Thoracic aorta (tissue), 2 donors: ENCODE results near the gene CFAP20DC. TPM values are rescaled to one million over a fixed set of nuclear protein-coding genes. Genes with fewer than 3 reads are reported as not detected.

Experiments
- ATAC-seq: fragments of 150-250 bp; one replicate; pipeline ENCODE4 v1.8.0; 2017; ENCODE audit warnings: low read depth; ENCODE audit not compliant: insufficient number of reproducible peaks, low FRiP score
- DNase-seq: peaks from one replicate; pipeline ENCODE4 v3.0.0-alpha.2; 2020; ENCODE audit warnings: low spot score
- H3K27ac ChIP-seq, 2 donors: fragments of 200-600 bp; sonication (generic); 1 replicate in 1 of 2; 2 replicates in 1 of 2; pipeline ENCODE4 v1.5.1; 2016; ENCODE audit warnings: mild to moderate bottlenecking in 2 of 2, moderate library complexity in 2 of 2
- H3K27me3 ChIP-seq: fragments of 200-600 bp; sonication (generic); replicated peaks from 2 replicates; pipeline ENCODE4 v1.6.0; 2016; ENCODE audit warnings: mild to moderate bottlenecking; ENCODE audit not compliant: insufficient read depth
- H3K36me3 ChIP-seq: fragments of 200-600 bp; sonication (generic); one replicate; pipeline ENCODE4 v1.5.1; 2016
- H3K4me1 ChIP-seq, 2 donors: fragments of 200-600 bp; sonication (generic); 1 replicate in 1 of 2; 2 replicates in 1 of 2; pipeline versions ENCODE4 v1.5.1 to v1.6.0; 2016; ENCODE audit warnings: low read depth in 2 of 2, mild to moderate bottlenecking in 1 of 2; ENCODE audit not compliant: control insufficient read depth in 1 of 2
- H3K4me3 ChIP-seq: fragments of 200-600 bp; sonication (generic); 2 replicates; pipeline ENCODE4 v1.5.1; 2016; ENCODE audit warnings: mild to moderate bottlenecking
- H3K9me3 ChIP-seq: fragments of 200-600 bp; sonication (generic); 2 replicates; pipeline ENCODE4 v1.5.1; 2016
- total RNA-seq, 2 donors: library from RNA; depleted of rRNA; stranded (reverse); fragments of >200 nt; gene quantifications; one replicate each; pipeline versions ENCODE4 v1.1.0 to v1.2.3, GENCODE V29; 2016
- TF ChIP-seq, protein P1 (sequence below): fragments of 200-600 bp; sonication (generic); IDR thresholded peaks from one replicate; pipeline ENCODE4 v1.5.1; 2019; ENCODE audit warnings: antibody characterized with exemption

Gene CFAP20DC
- total RNA-seq, 2 donors from 2014 or later: not detected

DNA sequence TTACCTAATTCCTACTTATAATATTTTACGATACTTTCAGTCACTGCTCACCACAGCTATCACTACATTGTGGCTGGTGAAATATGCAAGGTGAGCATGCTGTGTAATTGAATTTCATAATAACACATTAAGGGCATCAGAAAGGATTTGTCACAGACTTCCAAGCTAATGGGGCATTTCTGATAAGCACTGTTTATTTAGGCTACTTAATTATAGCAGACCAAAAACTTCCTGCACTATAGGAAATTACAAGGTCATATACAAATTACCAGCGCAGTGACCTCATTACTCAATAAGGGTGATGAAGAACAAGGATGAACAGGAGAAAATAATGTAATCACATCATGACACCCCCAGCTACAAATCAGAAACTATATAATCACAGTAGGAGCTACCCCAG is 294.7 kb downstream of the CFAP20DC start:
- no peak for ATAC-seq
- TF ChIP-seq, protein P1, sequence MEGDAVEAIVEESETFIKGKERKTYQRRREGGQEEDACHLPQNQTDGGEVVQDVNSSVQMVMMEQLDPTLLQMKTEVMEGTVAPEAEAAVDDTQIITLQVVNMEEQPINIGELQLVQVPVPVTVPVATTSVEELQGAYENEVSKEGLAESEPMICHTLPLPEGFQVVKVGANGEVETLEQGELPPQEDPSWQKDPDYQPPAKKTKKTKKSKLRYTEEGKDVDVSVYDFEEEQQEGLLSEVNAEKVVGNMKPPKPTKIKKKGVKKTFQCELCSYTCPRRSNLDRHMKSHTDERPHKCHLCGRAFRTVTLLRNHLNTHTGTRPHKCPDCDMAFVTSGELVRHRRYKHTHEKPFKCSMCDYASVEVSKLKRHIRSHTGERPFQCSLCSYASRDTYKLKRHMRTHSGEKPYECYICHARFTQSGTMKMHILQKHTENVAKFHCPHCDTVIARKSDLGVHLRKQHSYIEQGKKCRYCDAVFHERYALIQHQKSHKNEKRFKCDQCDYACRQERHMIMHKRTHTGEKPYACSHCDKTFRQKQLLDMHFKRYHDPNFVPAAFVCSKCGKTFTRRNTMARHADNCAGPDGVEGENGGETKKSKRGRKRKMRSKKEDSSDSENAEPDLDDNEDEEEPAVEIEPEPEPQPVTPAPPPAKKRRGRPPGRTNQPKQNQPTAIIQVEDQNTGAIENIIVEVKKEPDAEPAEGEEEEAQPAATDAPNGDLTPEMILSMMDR: no peak
- no peaks in the 10 kb centered on the region for H3K27me3 ChIP-seq

DNA sequence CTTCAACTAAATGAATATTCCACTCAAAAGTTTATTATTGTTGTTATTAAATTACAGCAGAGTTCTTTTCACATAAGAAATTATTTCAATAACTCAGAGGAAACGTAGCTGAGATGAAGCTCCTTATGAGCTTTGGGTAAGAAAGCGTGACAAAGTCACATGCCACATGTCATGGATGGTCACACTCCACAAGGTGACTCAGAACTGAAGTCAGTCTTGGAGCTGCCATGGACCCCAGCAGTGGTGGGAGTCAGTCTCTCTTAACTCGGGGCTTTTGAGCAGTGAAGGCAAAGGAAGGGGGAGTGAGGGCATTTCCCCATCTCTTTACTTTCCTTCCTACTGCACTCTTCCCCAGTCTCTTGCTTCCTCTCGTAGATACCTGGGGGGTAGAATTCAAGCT is 295.8 kb downstream of the CFAP20DC start:
- Histone ChIP-seq H3K36me3 (no peaks in the 10 kb centered on the region), H3K4me1 (no peaks in the 10 kb centered on the region), H3K27ac (no peak overlapping the region), H3K4me3 (no peak overlapping the region), H3K9me3 (no peaks in the 10 kb centered on the region), H3K27me3 (no peaks in the 10 kb centered on the region)
- ATAC-seq: no peak
- TF ChIP-seq, protein P1: no peak
- no peak for DNase-seq

More for the DNA sequence above, 294.7 kb downstream of the CFAP20DC start:
- no peak for DNase-seq
- H3K27ac ChIP-seq: no peak overlapping the region
- H3K4me3 ChIP-seq: no peak overlapping the region
- no peaks in the 10 kb centered on the region for H3K4me1 ChIP-seq
- no peaks in the 10 kb centered on the region for H3K9me3 ChIP-seq
- H3K36me3 ChIP-seq: no peaks in the 10 kb centered on the region

DNA sequence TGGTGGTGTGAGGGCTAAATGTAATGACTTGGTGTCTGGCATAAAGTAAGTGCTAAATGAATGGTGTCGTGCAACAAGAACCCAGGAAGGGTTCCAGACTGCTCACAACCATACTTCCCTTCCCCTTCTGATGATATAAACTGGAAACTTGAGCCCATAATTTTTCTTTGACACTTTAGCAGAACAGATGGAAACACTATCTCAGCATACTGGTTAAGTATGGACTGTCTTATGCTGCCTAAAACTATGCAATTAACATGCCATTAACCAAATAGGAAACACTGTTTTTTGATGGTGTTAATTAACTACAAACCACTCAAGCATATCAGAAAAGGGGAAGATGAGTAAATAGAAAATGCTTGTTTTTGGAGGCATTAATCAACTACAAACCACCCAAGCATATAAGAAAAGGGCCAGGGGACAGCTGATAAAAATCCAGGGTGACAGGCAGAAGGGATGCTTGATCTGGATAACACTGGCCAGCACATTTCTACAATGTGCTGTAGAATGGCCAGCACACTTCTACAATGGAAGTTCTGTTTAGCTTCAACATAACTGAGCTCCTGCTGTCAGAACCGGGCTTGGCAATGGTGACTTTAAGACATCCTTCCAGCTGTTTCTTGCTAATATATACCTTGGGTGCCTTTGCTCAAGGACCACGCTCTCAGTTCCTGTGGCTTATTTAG is 297.8 kb downstream of the CFAP20DC start:
- no peaks in the 10 kb centered on the region for H3K27me3 ChIP-seq
- H3K4me3 ChIP-seq: no peak overlapping the region
- no peak overlapping the region for H3K27ac ChIP-seq
- no peak for DNase-seq
- no peaks in the 10 kb centered on the region for H3K36me3 ChIP-seq
- H3K9me3 ChIP-seq: no peaks in the 10 kb centered on the region
- TF ChIP-seq, protein P1: no peak
- no peaks in the 10 kb centered on the region for H3K4me1 ChIP-seq
- ATAC-seq: no peak

DNA sequence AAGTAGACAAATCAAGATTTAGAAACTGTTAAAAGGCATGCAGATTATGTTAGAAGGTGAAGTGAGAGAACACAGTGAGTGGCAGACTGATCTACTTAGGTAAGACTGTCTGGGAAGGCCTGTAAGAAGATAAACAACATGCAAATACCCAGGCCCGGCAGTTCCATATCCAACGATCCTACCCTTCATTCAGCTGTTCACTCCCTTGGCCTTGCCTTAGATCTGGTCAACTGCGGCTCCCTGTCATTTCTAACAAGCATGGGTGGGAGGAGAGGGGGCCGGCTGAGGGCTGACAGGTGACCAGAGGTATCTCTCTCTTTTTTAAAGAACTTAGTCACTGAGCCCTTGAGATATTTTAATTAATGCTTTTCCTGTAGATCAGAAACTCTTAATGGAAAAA is 298.6 kb downstream of the CFAP20DC start:
- DNase-seq (no peak), ATAC-seq (no peak)
- H3K36me3 ChIP-seq: no peaks in the 10 kb centered on the region
- TF ChIP-seq, protein P1: no peak
- no peak overlapping the region for H3K4me3 ChIP-seq
- H3K27me3 ChIP-seq: no peaks in the 10 kb centered on the region
- H3K27ac ChIP-seq: no peak overlapping the region
- no peaks in the 10 kb centered on the region for H3K4me1 ChIP-seq
- H3K9me3 ChIP-seq: no peaks in the 10 kb centered on the region

DNA sequence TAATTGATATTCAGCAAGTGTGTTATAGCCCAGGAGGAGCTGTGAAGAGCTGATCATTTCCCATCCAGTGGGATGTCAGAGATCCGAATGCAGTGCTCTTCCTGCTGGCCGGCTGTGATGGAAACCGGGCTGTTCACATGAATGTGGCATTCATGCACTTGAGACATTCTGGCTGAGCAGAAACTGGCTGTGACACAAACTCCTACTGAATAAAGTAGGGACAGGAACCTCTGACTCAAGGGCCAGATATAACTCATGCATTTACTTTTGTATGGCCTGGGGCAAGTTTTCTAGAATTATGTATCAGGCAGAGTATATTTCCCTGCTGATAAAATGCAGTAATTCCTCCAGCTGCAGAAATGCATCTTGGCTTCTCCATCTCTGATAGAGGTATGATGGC is 299.9 kb downstream of the CFAP20DC start:
- H3K36me3 ChIP-seq: no peaks in the 10 kb centered on the region

More for the DNA sequence above, 299.9 kb downstream of the CFAP20DC start:
- H3K27ac ChIP-seq: no peak overlapping the region
- TF ChIP-seq, protein P1: no peak
- DNase-seq: no peak
- H3K4me1 ChIP-seq: no peaks in the 10 kb centered on the region
- H3K27me3 ChIP-seq: no peaks in the 10 kb centered on the region
- no peak overlapping the region for H3K4me3 ChIP-seq
- no peaks in the 10 kb centered on the region for H3K9me3 ChIP-seq
- no peak for ATAC-seq
